Stimulated activated CD4-positive, alpha-beta T cell treated with anti-CD3 and anti-CD28 coated beads, Interleukin-2, amount 100 ng/mL, for 4 hours (primary cell): ENCODE results near the gene KRT74.

Experiments
- DNase-seq: peaks from one replicate; pipeline ENCODE4 v3.0.0-alpha.2; 2020; ENCODE audit warnings: low read depth

Gene KRT74

DNA sequence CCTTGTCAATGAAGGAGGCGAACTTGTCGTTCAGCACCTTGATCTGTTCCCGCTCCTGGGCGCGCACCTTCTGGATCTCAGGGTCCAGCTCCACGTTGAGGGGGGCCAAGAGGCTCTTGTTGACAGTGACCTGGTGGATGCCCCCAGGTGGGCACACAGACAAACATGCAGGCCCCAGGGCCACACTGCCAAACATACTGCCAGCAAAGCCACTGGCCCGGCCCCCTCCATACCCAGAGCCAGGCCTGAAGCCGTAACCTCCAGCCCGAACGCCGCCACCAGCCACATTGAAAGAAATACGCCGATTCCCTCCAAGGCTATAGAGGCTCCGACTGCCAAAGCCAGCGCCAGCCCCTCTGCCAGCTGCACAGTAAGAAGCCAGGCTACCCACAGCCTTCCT lies 337 bp downstream of the KRT74 start:
- DNase-seq, result no peak

- DNase-seq, result no peak
Observed at GRCh38 chr12:52570511-52570910, 3.1 kb downstream of the KRT74 start.

DNA sequence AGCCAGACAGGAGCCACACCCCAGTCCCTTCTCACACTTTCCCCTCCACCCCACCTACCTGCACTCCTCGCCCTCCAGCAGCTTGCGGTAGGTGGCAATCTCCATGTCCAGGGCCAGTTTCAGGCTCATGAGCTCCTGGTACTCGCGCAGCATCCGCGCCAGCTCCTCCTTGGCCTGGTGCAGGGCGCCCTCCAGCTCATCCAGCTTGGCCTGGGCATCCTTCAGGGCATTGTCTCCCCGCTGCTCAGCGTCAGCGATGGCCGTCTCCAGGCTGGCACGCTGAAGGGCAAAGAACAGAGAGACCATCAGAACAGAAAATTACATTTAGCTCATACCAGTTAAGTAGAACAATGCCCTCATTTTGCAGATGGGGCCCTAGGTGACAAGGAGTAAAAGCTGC lies 5.5 kb downstream of the KRT74 start:
- no peak for DNase-seq

- no peak for DNase-seq
Observed at GRCh38 chr12:52566847-52567291, 6.8 kb downstream of the KRT74 start.

DNA sequence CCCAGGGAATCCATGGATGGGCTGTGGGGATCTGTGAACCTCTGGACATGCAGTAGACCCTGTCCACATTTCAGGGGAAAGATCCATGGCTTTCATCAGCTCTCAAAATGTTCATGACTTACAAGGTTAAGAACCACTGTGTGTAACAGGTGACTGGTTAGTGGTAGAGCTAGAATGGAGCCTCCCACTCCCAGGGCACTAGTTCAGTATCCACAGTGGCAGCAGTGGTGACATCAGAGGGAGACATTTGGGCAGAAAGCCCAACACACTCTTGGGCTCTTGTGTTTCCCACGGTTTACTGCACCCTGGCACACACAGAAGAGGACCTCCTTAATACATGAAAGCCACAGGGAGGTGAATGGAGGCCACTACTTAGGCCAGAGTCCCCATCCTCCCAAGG lies 9.1 kb downstream of the KRT74 start:
- DNase-seq, result no peak

GRCh38 chr12:52561880-52562449 lies 11.7 kb downstream of the KRT74 start:
- no peak for DNase-seq

DNA sequence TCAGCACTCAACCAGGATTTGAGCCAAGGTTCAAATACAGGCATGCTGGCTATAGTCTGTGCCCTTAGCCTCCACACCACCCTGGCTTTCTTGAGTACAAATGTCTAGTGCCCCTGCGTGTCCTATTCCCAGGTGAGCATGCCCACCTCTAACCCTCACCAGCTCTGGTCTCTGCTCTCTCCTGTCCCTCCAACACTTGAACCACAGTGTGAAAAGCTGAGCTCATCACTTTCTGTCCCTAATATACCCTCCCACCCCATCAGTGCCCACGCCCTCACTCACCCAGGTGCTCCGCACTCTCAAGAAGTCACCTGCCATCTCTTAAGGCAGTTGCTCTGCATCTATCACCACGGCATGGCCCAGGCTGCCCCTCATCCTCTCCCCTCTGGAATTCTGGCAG lies 13.7 kb downstream of the KRT74 start:
- no peak for DNase-seq

- DNase-seq, result no peak
Observed at GRCh38 chr12:52558781-52559445, 14.7 kb downstream of the KRT74 start.

GRCh38 chr12:52557476-52557875 lies 16.2 kb downstream of the KRT74 start:
- no peak for DNase-seq

DNA sequence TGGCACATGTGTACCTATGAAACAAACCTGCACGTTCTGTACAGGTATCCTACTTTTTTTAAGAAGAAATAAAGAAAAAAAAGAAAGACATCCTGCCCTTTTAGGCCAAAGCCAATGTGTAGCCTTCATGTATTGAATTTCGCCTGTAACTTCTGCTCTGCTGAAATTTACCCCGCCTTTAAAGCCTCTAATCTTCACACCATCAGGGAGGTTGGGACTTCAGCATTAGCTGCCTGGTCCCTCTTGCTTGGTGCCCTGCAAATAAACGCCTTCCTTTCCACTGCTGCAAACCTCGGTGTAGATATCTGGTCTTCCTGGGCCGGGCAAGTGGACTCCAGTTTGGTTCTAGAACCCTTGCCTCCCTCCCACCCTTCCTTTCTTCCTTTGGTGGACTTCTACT lies 18.1 kb downstream of the KRT74 start:
- DNase-seq, result no peak

DNA sequence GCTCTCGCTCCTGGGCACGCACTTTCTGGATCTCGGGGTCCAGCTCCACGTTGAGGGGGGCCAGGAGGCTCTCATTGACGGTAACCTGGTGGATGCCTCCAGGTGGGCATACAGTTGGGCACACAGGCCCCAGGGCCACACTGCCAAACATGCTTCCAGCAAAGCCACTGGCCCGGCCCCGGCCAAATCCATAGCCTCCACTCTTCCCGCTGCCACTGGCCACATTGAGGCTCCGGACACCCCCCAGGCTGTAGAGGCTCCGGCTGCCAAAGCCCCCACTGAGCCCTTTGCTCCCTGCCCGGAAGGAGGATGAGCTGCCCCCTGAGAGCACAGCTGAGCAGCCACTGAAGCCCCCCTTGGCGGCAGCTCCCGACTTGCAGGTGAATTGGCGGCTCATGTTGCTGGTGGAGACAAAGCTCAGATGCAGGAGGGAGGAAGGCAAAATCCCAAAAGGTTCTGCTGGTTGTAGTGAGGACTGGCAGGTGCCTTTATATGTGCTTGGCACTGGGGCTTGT lies 20.9 kb downstream of the KRT74 start, which contains the start of gene KRT71:
Gene KRT71, minus strand, starts transcription at position 465 of the 515 bp plus-strand sequence. Its CDS starts 68 bp downstream, at position 397.
- DNase-seq, result no peak

DNA sequence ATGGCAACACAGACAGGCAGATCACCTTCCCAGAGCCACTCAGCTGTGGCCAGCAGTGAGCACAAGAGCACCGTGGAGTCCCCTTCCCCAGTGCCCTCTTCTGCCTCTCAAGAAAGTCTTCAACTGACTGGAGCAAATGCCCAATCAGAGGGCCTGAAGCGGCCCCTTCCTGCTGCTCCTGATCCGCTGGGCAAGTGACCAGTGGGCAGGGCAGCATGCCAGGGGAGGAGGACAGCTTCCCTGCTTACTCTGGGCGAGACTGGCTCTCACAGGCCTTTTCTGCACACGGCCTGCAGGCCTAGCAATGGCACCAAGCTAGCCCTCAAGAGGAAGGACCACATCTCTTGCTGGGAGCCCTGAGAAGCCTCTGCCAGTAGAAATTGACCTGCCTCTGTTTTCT lies 21.6 kb downstream of the KRT74 start:
- DNase-seq, result no peak

GRCh38 chr12:52551216-52551865 lies 22.3 kb downstream of the KRT74 start:
- no peak for DNase-seq

GRCh38 chr12:52546126-52546525 lies 27.5 kb downstream of the KRT74 start:
- DNase-seq, result no peak

DNA sequence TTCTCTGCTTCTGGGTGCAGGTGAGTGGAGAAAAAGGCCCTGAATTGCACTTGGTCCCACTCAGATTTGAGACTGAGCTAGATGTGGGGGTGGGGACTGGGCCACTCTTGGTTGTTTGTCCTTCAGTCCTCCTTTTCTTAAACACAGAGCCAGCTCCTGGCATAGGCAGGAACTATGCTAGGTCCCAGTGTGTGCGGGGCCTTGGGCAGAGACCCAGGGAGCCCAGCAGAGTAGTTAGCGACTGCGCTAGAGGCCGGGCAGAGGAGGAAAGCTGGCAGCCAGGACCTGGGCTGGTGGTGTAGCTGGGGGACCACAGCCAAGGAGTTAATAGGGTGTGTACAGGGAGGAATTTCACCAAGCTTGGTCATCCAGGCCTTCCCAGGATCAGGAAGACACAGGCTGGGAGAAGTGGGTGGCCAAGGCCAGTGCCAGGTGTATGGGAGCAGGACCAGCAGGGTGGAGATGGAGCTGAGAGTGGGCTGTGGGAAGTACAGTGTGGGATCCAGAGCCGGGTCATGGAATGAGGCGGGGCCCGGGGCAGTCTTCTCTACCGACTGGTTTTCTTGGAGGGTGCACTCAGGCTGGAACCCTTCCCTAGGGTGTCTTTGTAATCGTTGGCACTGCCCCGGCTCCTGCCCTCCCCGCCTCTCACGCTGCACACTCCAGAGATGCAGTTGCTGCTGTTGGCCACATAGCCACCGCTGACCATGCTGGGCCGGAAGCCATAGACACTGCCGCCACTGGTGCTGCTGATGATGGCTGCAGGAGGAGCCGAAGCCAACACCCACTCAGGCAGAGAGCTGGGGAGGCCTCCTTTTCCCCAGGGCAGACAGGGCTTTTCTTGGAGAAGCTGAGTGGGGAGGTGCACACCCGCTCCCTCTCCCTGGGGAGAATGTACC lies 29.4 kb downstream of the KRT74 start:
- no peak for DNase-seq

- DNase-seq, result no peak
Observed at GRCh38 chr12:52542785-52543318, 30.8 kb downstream of the KRT74 start.

DNA sequence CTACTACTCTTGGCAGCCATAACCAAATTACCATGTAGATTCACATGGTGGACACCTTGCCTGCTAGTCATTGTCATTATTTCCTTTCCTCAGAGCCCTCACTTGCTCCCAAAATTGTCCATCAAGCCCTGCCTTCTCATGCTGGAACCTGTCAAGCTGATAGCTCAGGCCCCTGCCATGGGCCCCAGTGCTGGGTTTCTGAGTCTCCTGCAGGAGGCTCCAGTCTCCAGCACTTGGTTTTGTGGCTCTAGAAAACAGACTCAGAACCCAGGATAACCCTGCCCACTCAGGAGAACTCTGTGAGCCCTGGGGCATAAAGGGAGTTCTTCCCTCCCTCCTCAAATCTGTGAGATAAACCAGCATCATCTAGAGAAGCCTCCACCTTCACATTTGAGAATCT lies 31.5 kb downstream of the KRT74 start:
- no peak for DNase-seq

GRCh38 chr12:52541709-52542108 lies 31.9 kb downstream of the KRT74 start:
- no peak for DNase-seq

GRCh38 chr12:52540531-52540930 lies 33.1 kb downstream of the KRT74 start:
- DNase-seq, result no peak

- DNase-seq, result no peak
Observed at GRCh38 chr12:52539821-52540173, 33.8 kb downstream of the KRT74 start.

- no peak for DNase-seq
Observed at GRCh38 chr12:52539083-52539820, 34.4 kb downstream of the KRT74 start.
